Liver (tissue), 9 donors: ENCODE measurements around the gene POU2F2. TPM values are rescaled to one million over a fixed set of nuclear protein-coding genes. Genes with fewer than 3 reads are reported as not detected.

Experiments used
- DNase-seq: peaks from one replicate; pipeline ENCODE4 v3.0.0-alpha.2; 2017; ENCODE audit warnings: low spot score
- H3K27ac ChIP-seq, 2 donors: one replicate each; pipeline ENCODE4 v1.7.0; 2013; ENCODE audit warnings: inconsistent platforms in 2 of 2, low read length in 2 of 2, control low read depth in 1 of 2, low read depth in 1 of 2, mild to moderate bottlenecking in 1 of 2
- H3K27me3 ChIP-seq, 4 donors: one replicate each; pipeline versions ENCODE4 v1.6.1 to v1.7.0; 2013; ENCODE audit warnings: low read length in 3 of 4, inconsistent platforms in 1 of 4, mild to moderate bottlenecking in 1 of 4, moderate library complexity in 1 of 4; ENCODE audit not compliant: control insufficient read depth in 4 of 4, insufficient read depth in 4 of 4
- H3K36me3 ChIP-seq, 4 donors: one replicate each; pipeline versions ENCODE4 v1.6.1 to v1.7.0; 2013; ENCODE audit warnings: low read length in 3 of 4, mild to moderate bottlenecking in 3 of 4, low read depth in 1 of 4, moderate library complexity in 1 of 4; ENCODE audit not compliant: control insufficient read depth in 4 of 4, insufficient read depth in 3 of 4
- H3K4me1 ChIP-seq, 4 donors: one replicate each; pipeline versions ENCODE4 v1.6.1 to v1.7.0; 2013; ENCODE audit warnings: low read length in 3 of 4, mild to moderate bottlenecking in 3 of 4, moderate library complexity in 1 of 4; ENCODE audit not compliant: control insufficient read depth in 4 of 4, insufficient read depth in 4 of 4
- H3K4me3 ChIP-seq, 3 donors: one replicate each; pipeline versions ENCODE4 v1.6.1 to v1.7.0; 2013; ENCODE audit warnings: low read length in 3 of 3, control low read depth in 1 of 3, low read depth in 1 of 3, mild to moderate bottlenecking in 1 of 3
- H3K9ac ChIP-seq, 2 donors: one replicate each; pipeline ENCODE4 v1.7.0; 2013; ENCODE audit warnings: low read length in 2 of 2, mild to moderate bottlenecking in 2 of 2, moderate library complexity in 2 of 2, control low read depth in 1 of 2, low read depth in 1 of 2
- H3K9me3 ChIP-seq, 4 donors: one replicate each; pipeline versions ENCODE4 v1.6.1 to v1.7.0; 2013; ENCODE audit warnings: low read length in 3 of 4; ENCODE audit not compliant: control insufficient read depth in 4 of 4
- ATF3 ChIP-seq: IDR thresholded peaks from 2 replicates; pipeline ENCODE4 v1.6.1; 2016; ENCODE audit warnings: antibody characterized with exemption
- CTCF ChIP-seq: fragments of 150-350 bp; IDR thresholded peaks from 2 replicates; pipeline ENCODE4 v1.5.1; 2017; ENCODE audit warnings: improper control_type of control experiment, low read depth, low read length; ENCODE audit not compliant: missing input control
- FOXA1 ChIP-seq: IDR thresholded peaks from 2 replicates; pipeline ENCODE4 v1.6.1; 2016; ENCODE audit warnings: antibody characterized with exemption
- FOXA2 ChIP-seq: IDR thresholded peaks from 2 replicates; pipeline ENCODE4 v1.6.1; 2016; ENCODE audit warnings: antibody characterized with exemption
- GABPA ChIP-seq, 2 donors: IDR thresholded peaks in 1 of 2; conservative IDR thresholded peaks in 1 of 2; 2 replicates each; pipeline ENCODE4 v1.6.1; 2016; ENCODE audit warnings: antibody characterized with exemption in 2 of 2, mild to moderate bottlenecking in 1 of 2, moderate library complexity in 1 of 2
- HNF4A ChIP-seq, 2 donors: conservative IDR thresholded peaks; 2 replicates each; pipeline ENCODE4 v1.6.1; 2016; ENCODE audit warnings: antibody characterized with exemption in 2 of 2, mild to moderate bottlenecking in 2 of 2
- HNF4G ChIP-seq: IDR thresholded peaks from 2 replicates; pipeline ENCODE4 v1.6.1; 2016; ENCODE audit warnings: antibody characterized with exemption
- JUND ChIP-seq, 2 donors: IDR thresholded peaks; 2 replicates each; pipeline ENCODE4 v1.6.1; 2016; ENCODE audit warnings: antibody characterized with exemption in 2 of 2
- MAX ChIP-seq: IDR thresholded peaks from 2 replicates; pipeline ENCODE4 v1.6.1; 2016; ENCODE audit warnings: antibody characterized with exemption
- NR2F2 ChIP-seq: IDR thresholded peaks from 2 replicates; pipeline ENCODE4 v1.6.1; 2016; ENCODE audit warnings: antibody characterized with exemption
- RAD21 ChIP-seq, 2 donors: IDR thresholded peaks; 2 replicates each; pipeline ENCODE4 v1.6.1; 2016; ENCODE audit warnings: antibody characterized with exemption in 2 of 2, mild to moderate bottlenecking in 2 of 2
- REST ChIP-seq: IDR thresholded peaks from 2 replicates; pipeline ENCODE4 v1.6.1; 2016; ENCODE audit warnings: antibody characterized with exemption, mild to moderate bottlenecking
- RXRA ChIP-seq, 2 donors: IDR thresholded peaks; 2 replicates each; pipeline ENCODE4 v1.6.1; 2017 to 2018; ENCODE audit warnings: antibody characterized with exemption in 2 of 2, mild to moderate bottlenecking in 1 of 2
- TAF1 ChIP-seq: conservative IDR thresholded peaks from 2 replicates; pipeline ENCODE4 v1.6.1; 2016; ENCODE audit warnings: antibody characterized with exemption, mild to moderate bottlenecking
- YY1 ChIP-seq: IDR thresholded peaks from 2 replicates; pipeline ENCODE4 v1.6.1; 2016; ENCODE audit warnings: antibody characterized with exemption, mild to moderate bottlenecking
- ZBTB33 ChIP-seq: IDR thresholded peaks from 2 replicates; pipeline ENCODE4 v1.6.1; 2016; ENCODE audit warnings: antibody characterized with exemption
- WGBS: extraction: QIAGEN DNeasy Blood & Tissue Kit; methylation state at CpG from one replicate; pipeline ENCODE4 v1.1.7; 2013; 5-methylcytosine and 5-hydroxymethylcytosine counted together
- polyA plus RNA-seq, 2 donors: library from polyadenylated mRNA; stranded (reverse) in 1 of 2; unstranded in 1 of 2; fragments of 200-250 nt in 1 of 2; fragments of >200 nt in 1 of 2; fragmentation: Nextera tagmentation in 1 of 2; extraction: Ambion mirVana in 1 of 2; gene quantifications; one replicate each; pipeline versions ENCODE4 v1.2.1 to v1.2.3, GENCODE V29; 2013 to 2015
- total RNA-seq, 2 donors: library from RNA; depleted of rRNA; stranded (reverse); fragments of >200 nt; gene quantifications; one replicate each; pipeline ENCODE4 v1.2.3, GENCODE V29; 2014
- donor health status: healthy.
- donor health status: healthy.
- donor health status: healthy.
- donor health status: healthy.
- donor health status: healthy.

The POU2F2 gene
- total and polyA plus RNA-seq, 4 donors = 0.75 to 1.2 (median 0.97) TPM

- no peaks in the 10 kb centered on the region for H3K27me3 ChIP-seq
- H3K36me3 ChIP-seq = no peaks in the 10 kb centered on the region
- H3K4me3 ChIP-seq = no peak overlapping the region
- no peak overlapping the region for H3K9ac ChIP-seq
- no peak for DNase-seq
- no peaks in the 10 kb centered on the region for H3K4me1 ChIP-seq
- no peaks in the 10 kb centered on the region for H3K9me3 ChIP-seq
- no peak for TF ChIP-seq JUND (IDR thresholded peaks at IDR 0.05)
- no peak for TF ChIP-seq MAX
- no peak for TF ChIP-seq REST
- TF ChIP-seq GABPA (IDR thresholded peaks at IDR 0.05 in 1 of 2, conservative IDR thresholded peaks at IDR 0.05 in 1 of 2) = no peak
- TF ChIP-seq ZBTB33 = no peak
- TF ChIP-seq HNF4A (conservative IDR thresholded peaks at IDR 0.05) = no peak
- no peak for TF ChIP-seq RAD21 (IDR thresholded peaks at IDR 0.05)
- TF ChIP-seq ATF3 = no peak
- TF ChIP-seq FOXA2 = no peak
- TF ChIP-seq RXRA (IDR thresholded peaks at IDR 0.05) = no peak
- TF ChIP-seq FOXA1 = no peak
- TF ChIP-seq YY1 = no peak
- TF ChIP-seq NR2F2 = no peak
- no peak for TF ChIP-seq CTCF
- no peak for TF ChIP-seq TAF1
- 81% methylated on average over 5 of the region's 5 CpGs for WGBS
- H3K27ac ChIP-seq = no peak overlapping the region
Measured at GRCh38 chr19:42126574-42126973, 5.7 kb downstream of the POU2F2 start.

GRCh38 chr19:42125536-42125935 is 6.7 kb downstream of the POU2F2 start:
- no peak overlapping the region for H3K27ac ChIP-seq
- no peak overlapping the region for H3K4me3 ChIP-seq
- no peaks in the 10 kb centered on the region for H3K36me3 ChIP-seq
- TF ChIP-seq FOXA1 (no peak), HNF4G (no peak), NR2F2 (no peak), GABPA (IDR thresholded peaks at IDR 0.05 in 1 of 2, conservative IDR thresholded peaks at IDR 0.05 in 1 of 2) (no peak), FOXA2 (no peak), ATF3 (no peak), JUND (IDR thresholded peaks at IDR 0.05) (no peak), RXRA (IDR thresholded peaks at IDR 0.05) (no peak)
- DNase-seq = no peak
- WGBS = 63% methylated on average over 6 of the region's 6 CpGs
- H3K27me3 ChIP-seq = no peaks in the 10 kb centered on the region
- no peaks in the 10 kb centered on the region for H3K9me3 ChIP-seq
- no peaks in the 10 kb centered on the region for H3K4me1 ChIP-seq
- H3K9ac ChIP-seq = no peak overlapping the region
